ENCODE measurements around the gene PRR33.

PRR33 gene

DNA sequence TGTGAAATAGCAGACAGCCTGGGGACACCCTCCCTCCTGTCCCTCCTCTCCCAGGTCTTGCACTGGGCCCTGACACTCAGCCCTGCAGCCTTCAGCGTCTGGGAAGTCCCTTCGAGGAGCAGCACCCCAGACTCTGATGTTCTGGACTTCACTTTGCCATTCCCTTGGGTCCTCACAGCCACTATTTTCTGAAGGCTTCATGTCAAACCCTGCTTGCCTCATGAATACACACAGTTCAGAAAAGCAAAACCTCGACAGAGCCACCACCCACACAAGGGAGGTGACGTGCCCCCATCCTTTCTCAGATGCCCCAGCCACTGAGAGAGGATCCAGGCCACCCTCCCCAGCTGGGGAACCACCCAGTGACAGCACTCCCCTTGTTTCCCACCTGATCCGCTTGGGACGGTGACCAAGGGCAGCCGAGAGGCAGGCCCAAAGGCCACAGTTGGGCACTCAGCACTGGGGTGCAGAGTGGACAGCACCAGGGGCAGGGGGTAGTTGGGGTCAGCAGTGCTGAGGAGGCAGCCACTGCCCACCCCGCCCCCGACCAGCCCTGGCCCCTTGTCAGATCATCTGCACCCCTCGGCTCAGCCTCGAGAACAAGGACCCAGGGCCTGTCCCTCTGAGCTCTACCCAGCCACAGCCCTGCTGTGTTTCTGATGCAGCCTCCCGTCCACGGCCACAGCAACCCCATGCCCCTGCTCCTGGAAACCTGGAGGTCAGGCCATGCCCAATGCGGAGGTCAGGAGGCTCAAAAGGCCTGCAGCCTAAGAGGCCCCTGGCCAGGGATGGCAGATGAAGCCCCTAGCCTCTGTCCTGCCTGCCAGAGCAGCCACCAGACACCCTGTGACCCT lies 24.7 kb upstream of the PRR33 start:
- no peak for DNase-seq

GRCh38 chr11:1915795-1916131 lies 24.1 kb upstream of the PRR33 start:
- DNase-seq, result no peak

GRCh38 chr11:1913271-1914060 lies 21.8 kb upstream of the PRR33 start:
- no peak for DNase-seq

DNA sequence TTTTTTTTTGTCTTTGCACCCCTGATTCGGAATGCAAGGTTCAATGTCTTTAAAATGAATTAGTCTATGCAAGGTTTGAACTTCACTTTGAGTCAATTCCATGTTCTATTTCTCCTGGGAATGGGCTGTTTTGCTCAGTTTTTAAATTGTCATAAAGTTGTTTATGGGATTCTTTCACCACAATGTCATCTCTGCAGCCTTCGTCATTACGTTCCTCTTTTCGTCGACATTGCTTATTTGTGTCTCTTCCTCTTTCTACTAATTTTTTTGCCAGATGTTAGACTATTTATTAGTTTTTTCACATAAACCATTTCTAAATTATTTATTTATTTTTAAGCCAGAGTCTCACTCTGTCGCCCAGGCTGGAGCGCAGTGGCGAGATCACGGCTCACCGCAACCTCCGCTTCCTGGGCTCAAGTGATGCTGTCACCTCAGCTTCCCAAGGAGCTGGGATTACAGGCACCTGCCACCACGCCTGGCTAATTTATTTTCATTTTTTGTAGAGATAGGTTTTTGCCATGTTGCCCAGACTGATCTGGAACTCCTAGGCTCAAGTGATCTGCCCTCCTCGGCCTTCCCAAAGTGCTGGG lies 20.7 kb upstream of the PRR33 start:
- DNase-seq, result no peak

GRCh38 chr11:1909524-1909923 lies 17.8 kb upstream of the PRR33 start:
- DNase-seq, result no peak

- no peak for DNase-seq
These were observed 16.9 kb upstream of the PRR33 start for GRCh38 chr11:1908618-1909017.

- no peak for DNase-seq
These were observed 15.1 kb upstream of the PRR33 start for GRCh38 chr11:1906611-1907423.

DNA sequence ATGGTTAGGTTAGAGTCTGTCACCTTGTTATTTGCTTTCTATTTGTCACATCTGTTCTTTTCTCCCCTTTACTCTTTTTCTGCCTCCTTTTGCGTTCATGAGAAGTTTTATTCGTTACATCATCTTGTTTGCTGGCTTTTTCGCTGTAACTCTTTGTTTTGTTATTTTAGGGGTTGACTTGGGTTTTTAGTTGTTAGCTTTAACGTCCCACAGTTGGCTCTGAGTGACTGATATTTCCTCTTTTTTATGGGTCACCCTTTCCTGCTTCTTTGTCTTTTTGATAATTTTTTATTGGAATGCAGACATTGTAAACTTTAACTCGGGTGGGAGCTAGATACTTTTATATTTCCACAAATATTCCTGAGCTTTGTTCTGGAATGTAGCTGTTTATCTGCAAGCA lies 14.5 kb upstream of the PRR33 start:
- no peak for DNase-seq

- DNase-seq, result no peak
These were observed 8.0 kb upstream of the PRR33 start for GRCh38 chr11:1899686-1900085.

DNA sequence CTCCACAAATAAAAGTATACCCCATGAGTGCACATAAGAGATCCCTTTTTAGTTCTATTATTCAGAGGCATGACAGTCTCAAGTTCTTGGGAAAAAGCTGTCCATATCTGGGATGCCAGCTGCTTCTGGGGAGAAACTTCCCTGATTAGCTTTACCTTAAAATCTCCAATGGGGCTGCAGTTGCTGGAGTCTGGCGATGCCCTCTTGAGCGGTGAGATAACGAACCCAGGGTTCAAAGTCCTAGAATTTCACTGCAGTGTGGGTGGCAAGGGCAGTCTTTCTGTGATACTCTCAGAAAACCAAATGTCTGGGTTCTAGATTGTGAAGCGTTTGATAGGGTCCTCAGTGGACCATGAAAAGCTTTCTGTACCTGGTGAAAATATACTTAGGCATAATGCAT lies 7.4 kb upstream of the PRR33 start:
- no peak for DNase-seq

- no peak for DNase-seq
These were observed 5.2 kb upstream of the PRR33 start for GRCh38 chr11:1896923-1897322.

DNA sequence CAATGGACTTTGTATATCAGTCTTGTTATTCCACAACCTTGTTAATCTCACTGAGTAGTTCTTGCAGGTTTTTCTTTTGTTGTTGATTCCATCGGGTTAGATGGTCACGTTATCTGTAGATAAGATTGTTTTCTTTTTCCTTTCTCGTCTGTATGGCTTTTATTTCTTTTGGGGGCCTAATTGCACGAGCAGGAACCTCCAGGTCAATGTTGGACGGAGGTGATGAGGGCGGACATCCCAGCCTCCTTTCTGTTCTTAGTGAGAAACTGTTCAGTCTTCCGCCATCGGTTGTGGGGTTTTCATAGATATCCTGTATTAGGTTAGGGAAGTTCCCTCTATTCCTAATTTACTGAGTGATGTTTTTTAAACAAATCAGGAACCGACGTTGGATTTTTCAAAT lies 4.8 kb upstream of the PRR33 start:
- DNase-seq, result no peak

DNA sequence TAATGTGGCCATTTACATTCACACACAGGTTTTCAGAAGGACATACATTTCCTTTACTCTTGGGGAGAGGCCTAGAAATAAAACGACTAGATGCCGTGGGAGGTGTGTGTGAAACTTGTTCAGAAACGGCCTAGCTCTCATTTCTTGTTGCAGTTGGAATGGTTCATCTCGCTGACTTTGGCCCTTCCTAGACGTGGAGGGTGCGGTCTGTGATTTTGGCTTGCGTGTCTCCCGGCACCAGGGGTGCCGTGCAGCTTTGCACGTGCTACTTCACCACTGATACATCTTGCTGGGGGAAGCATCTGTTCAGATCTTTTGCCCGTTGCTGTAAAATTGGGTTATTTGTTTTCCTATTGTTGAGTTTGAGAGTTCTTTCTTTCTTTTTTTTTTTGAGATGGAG lies 3.1 kb upstream of the PRR33 start:
- no peak for DNase-seq

DNA sequence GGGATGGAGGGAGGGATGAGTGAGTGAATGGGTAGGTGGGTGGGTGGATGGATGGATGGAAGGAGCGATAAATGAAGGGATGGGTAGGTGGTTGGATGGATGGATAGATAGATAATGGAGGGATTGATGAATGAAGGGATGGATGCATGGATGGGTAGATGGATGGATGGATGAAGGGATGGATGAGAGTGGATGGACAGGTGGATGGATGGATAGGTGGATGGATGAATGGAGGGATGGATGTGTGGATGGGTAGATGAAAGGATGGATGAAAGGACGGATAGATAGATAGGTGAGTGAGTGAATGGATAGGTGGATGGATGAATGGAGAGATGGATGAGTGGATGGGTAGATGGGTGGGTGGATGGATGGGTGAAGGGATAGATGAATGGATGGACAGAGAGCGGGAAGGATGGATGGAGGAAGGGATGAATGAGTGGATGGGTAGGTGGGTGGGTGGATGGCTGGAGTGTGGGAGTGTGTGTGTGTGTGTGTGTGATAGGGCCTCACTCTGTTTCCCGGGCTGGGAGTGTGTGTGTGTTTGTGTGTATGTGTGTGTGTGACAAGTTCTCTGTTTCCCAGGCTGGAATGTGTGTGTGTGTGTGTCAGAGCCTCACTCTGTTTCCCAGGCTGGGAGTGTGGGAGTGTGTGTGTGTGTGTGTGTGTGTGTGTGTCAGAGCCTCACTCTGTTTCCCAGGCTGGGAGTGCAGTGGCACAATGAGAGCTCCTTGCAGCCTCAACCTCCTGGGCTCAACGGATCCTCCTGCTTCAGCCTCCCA lies 2.1 kb upstream of the PRR33 start:
- DNase-seq, result no peak

DNA sequence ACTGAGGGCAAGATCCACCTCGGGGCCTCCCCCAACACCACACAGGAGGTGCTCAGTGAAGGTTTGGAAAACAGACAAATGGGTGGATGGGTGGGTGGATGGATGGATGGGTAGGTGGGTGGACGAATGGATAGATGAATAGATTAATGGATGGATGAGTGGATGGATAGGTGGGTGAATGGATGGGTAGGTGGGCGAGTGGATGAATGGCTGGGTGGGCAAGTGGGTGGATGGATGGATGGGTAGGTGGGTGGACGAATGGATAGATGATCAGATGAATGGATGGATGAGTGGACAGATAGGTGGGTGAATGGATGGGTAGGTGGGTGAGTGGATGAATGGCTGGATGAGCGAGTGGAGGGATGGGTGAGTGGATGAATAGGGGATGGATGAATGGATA lies 863 bp upstream of the PRR33 start:
- DNase-seq, result no peak

GRCh38 chr11:1892116-1892515 lies 421 bp upstream of the PRR33 start:
- no peak for DNase-seq

DNA sequence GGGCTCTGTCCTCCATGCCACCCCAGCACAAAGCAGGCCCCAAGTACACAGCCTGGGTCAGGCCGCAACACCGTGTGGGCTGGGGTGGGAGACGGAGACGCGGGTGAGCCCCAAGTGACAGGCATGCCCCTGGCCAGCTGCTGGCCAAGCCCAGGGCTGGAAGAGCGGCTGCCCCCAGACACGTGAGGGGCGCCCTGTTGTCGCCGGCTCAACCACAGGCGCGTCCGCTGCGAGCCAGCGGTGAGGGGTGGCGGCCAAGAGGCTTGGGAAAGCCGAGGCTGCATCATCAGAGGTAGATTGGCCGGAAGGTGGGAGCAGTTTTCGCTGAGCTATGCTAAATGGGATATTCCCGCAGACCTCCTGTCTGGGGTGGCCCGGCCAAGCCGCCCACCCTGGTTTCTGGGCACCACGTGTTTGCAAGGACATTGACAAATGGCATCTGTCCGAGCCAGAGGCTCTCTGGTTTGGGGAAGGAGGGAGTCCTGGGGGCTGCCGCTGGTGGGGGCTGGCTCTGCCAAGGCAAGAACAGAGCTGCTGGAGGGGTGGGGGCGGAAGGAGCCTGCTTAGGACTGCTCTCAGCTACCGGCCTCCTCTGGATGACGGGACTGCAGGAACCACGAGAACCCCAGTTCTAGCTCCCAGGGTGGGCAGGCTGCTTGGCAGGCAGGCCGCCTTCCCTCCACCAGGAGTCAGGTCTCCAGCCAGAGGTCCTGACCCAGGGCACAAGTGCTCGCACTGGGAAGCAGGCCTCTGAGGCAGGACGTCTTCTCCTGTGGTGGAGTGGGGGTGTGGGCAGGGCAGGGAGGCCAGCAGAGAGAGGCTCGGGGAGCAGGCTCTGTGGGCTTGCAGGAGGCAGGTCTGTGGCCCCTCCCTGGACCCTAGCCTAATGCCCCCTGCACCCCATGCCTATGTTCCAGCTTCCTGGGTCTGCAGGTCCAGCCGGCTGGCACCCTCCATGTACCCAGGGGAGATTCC lies 552 bp downstream of the PRR33 start:
- no peak for DNase-seq

GRCh38 chr11:1889941-1890855 lies 1.5 kb downstream of the PRR33 start:
- DNase-seq, result no peak

- DNase-seq, result no peak
These were observed 2.3 kb downstream of the PRR33 start for GRCh38 chr11:1889224-1889930.

Measured in SIG-M5 (cell line).